Limb (tissue), 2 donors: ENCODE results near the gene NCF4.

Source experiments
- DNase-seq, 2 donors: peaks; one replicate each; pipeline ENCODE4 v3.0.0-alpha.2; 2016; ENCODE audit errors: extremely low spot score in 2 of 2

Gene NCF4

GRCh38 chr22:36864454-36865215, 3.8 kb downstream of the NCF4 start:
- DNase-seq: no peak

DNA sequence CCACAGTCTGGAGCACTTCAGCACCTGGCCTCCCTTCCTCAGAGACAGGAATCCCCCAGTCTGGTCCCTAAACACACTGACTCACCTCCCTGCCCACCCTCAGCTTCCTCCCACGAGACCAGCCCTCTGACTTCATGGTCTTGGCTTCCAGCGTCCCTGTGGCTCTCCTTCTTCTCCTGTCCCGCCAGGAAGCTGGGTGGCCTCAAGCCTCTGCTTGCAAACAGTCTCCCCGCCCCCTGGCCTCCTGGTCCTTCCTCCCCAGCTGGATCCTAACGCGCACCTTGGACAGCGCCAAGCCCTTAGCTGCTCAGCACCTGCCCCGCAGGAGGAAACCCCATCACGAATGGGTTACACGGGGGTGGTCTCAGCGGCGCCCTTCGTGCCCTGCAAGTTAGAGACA, 4.5 kb downstream of the NCF4 start:
- no peak for DNase-seq

DNA sequence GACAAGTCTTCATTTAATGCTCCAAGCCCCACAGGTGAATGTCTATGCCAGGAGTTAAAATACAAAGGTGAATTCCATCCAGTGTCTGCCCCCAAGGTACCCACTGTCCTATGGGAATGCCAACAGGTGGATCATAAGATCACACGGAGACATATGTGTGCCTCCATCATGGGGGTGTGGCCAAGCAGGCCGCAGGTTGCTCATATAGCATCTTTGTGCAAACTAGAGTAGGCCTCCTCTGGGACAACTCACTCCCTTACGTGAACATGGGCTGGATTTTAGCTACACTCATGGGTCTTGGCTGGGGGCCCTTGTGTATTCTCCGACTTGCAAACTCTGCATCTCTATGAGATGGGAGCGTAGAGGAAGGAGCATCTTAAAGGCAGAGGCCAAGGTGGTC, 6.9 kb downstream of the NCF4 start:
- no peak for DNase-seq

DNA sequence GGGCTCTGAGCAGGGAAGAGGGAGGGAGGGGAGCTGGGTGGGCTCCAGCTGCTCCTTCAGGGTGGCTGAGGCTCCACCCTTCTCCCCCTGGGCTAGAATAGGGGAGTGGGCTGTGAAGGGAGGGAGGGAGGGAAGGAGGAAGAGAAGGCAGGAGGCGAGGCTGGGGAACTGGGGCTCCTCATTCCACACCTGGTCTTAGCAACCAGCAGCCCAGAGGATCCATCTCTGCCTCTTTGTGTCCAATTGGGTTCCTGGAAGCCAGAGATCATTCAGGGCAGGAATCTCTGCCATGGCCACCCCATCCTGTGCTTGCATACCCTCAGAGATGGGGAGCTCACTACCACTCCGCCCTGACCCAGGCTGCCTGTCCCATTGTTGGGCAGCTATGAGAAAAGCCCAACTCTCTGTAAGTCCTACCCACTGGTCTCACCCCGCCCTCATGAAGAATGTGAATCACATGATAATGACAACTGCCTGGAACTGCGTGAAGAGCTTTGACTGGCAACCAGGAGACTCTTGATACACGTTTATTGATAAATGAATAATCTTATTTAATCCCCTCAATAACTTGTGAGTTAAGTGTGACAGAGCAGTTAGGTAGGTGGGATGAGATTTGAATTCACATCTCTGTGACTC, 7.9 kb downstream of the NCF4 start:
- no peak for DNase-seq

DNA sequence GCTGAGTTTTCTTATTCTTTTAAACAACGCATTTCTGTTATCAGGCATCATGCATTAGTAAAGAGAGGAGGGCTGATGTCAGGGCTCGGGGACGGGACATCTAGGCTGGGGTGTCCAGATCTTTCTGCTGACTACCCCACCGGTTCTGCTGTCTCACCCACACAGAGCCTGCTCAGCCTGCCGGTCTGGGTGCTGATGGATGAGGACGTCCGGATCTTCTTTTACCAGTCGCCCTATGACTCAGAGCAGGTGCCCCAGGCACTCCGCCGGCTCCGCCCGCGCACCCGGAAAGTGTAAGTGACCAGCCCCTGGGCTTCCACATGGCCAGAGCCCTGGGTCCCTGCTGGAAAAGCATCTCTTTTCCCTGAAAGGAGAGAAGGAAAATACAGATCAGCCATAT, 9.4 kb downstream of the NCF4 start:
- no peak for DNase-seq

DNA sequence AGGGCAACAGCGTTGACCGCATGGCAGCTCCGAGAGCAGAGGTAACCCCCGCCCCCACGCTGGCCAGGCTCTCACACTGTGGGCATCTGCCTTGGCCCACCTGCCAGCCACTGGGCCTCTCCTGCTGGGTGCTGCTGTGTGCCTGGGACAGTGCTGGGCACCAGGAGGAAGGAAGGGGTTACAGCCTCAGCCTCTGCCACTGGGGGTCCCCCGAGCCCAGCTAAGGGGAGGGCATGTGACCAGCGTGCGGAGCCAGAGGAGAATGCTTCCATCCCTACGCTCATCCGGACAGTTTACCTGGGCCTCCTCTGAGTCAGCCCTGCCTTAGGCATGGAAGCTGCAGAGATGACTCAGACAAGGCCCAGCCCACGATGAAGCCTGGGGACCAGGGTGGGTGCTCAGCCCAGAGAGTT, 10.9 kb downstream of the NCF4 start:
- no peak for DNase-seq

GRCh38 chr22:36872084-36872483, 11.3 kb downstream of the NCF4 start:
- no peak for DNase-seq

GRCh38 chr22:36872866-36873498, 12.2 kb downstream of the NCF4 start:
- DNase-seq: no peak

- peak in 1 of 2 donors; percentile 18 for DNase-seq
These were observed 13.0 kb downstream of the NCF4 start for GRCh38 chr22:36873614-36874308.

DNA sequence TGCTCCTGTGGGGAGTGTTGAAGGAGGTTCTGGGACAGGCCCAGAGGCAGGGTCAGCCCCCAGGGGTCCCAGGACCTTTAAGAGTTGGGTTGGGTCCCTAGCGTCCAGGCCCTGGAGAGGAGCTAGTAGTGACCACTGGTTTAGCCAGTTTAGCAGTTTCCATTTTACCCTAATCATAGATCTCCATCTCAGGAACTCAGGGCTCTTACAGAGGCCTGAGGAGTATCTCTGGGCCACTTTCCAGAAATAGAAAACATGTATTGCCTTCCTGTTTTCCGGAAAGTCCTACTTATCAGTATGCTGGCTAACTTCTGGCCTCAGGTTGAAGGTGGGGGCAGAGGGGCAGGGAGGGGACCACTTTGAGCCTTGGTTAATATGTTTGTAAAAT, 13.5 kb downstream of the NCF4 start:
- no peak for DNase-seq

- DNase-seq: no peak
These were observed 13.9 kb downstream of the NCF4 start for GRCh38 chr22:36874736-36875135.

- DNase-seq: no peak
These were observed 14.9 kb downstream of the NCF4 start for GRCh38 chr22:36875741-36876140.

DNA sequence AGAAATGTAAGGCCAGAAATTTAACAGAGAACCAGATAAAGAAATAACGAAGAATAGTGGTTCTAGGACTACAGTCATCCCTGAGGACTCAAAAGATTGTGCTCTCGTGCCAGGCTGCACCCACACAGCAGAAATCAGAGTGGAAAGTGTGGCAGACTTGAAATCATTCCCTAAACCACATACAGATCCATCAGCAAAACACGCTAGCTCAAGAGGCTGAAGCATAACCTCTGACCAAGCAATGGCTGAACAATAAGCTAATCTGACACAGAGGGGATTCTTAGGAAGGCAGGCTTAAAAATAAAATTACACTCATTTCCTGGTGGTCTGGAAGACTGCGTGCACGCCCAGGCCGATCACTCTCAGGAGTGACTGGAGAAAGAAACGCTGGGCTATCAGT, 19.0 kb downstream of the NCF4 start:
- no peak for DNase-seq

- no peak for DNase-seq
These were observed 20.9 kb downstream of the NCF4 start for GRCh38 chr22:36881504-36882245.

- DNase-seq: no peak
These were observed 23.7 kb downstream of the NCF4 start for GRCh38 chr22:36884349-36885158.

DNA sequence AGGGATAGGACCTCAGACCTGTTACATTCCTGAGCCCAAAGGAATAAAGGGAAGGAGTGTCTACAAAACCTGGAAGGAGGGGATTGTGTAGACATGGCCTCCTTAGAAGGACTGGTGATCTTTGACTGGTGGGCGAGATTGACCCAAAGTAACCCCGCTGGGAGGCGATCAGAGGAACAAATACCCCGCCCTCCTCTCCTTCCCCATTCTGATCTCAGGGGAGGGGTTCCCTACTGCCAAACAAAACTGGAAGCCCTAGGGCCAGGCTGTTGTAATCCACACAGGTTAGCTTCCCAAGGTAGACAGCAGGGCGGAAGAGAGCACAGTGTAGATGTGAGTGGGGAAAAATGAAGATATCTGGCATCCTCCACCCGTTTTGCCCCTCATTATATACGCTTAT, 24.7 kb downstream of the NCF4 start:
- no peak for DNase-seq

GRCh38 chr22:36886016-36886415, 25.2 kb downstream of the NCF4 start:
- no peak for DNase-seq

- DNase-seq: no peak
These were observed 26.4 kb downstream of the NCF4 start for GRCh38 chr22:36887162-36887561.

GRCh38 chr22:36891646-36892045, 30.8 kb downstream of the NCF4 start:
- DNase-seq: no peak

DNA sequence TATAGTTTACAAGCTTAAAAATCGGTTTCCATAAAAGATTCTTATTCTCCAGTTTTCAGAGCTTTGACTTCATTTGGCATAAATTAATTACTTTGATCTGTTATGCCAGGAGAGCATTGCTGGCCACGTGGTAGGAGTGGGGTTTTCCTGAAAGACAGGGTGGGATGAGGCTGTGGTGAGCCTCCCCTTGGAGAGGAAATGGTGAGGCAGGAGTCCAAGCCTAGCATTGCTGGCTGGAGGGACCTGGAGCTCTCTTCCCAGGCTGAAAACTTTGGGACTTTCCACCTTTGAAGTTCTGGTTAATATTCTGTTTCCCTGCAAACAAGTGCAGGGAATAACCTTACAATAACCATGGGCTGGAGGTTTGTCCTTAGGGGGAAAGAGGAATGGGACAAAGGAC, 31.5 kb downstream of the NCF4 start:
- DNase-seq: no peak

- no peak for DNase-seq
These were observed 32.5 kb downstream of the NCF4 start for GRCh38 chr22:36893262-36893661.
